Subcutaneous adipose tissue (tissue), 4 donors: ENCODE data around the gene DLX1. TPM values are rescaled to one million over a fixed set of nuclear protein-coding genes. Genes with fewer than 3 reads are reported as not detected.

Source experiments
- CTCF ChIP-seq: fragments of 450-650 bp; IDR thresholded peaks from one replicate; pipeline ENCODE4 v1.5.1; 2016; ENCODE audit warnings: low read depth, mild to moderate bottlenecking, control low read depth, antibody characterized with exemption, moderate library complexity
- total RNA-seq, 4 donors: library from RNA; depleted of rRNA; stranded (reverse); fragments of >200 nt; gene quantifications; one replicate each; pipeline ENCODE4 v1.1.0, GENCODE V29; 2016

DLX1 gene
- total RNA-seq, 4 donors from 2014 or later = not detected

- TF ChIP-seq CTCF = no peak
Observed at GRCh38 chr2:172109988-172110811, 24.9 kb downstream of the DLX1 start.

DNA sequence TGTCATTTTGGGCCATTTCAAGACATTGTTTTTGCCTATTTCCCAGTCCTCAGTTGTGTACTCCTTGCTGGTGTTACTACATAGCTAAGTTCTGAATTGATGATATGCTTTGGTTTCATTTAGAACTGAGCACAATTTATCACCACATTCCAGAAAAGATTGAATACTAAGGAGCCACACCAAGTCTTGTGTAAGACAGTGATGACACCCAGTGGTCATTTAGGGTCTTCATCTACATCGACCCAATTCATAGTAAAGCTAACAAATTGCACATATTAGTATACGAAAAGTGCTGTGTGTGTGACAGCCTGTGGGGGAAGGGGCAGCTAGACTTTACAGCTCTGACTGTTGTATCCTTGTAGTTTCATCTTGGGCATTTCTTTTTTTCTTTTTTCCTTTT is 28.3 kb downstream of the DLX1 start:
- TF ChIP-seq CTCF = no peak

DNA sequence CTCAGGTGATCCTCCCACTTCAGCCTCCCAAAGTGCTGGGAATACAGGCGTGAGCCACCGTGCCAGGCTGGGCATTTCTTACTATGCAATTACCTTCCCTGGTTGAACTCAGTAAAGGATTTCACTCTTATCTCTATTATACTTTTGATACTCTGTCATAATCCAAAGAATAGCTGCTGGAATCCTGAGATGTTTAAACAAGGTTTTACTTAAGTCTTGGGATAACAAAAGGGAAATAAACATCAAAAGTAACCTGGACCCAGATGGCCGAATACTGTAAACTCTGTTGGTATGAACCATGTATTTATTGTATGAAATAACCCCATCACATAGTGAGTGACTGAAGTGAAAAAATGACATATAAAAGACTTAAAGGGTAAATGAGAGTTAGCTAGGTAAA is 29.3 kb downstream of the DLX1 start:
- no peak for TF ChIP-seq CTCF

- no peak for TF ChIP-seq CTCF
Observed at GRCh38 chr2:172116107-172116506, 30.8 kb downstream of the DLX1 start.

GRCh38 chr2:172119089-172119488 is 33.8 kb downstream of the DLX1 start:
- no peak for TF ChIP-seq CTCF

DNA sequence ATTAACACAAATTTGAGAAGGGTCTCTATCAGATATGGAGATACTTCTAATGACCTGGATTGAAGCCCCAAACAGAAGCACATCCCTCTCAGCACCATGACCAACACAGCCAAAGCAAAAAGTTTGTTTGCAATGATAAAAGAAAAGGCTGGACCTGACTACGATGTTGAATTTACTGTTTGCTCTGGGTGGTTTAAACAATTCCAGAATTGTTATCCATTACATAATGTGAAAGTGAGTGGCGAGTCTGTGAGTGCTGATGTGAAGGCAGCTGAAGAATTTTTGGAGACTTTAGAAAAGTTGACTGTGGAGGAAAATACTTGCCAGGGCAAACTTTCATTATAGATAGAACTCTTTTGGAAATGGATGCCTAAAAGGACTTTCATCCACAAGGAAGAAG is 34.8 kb downstream of the DLX1 start:
- no peak for TF ChIP-seq CTCF

- no peak for TF ChIP-seq CTCF
Observed at GRCh38 chr2:172128484-172128883, 43.2 kb downstream of the DLX1 start.
